Immature natural killer cell (primary cell): ENCODE measurements around the gene TOPAZ1. TPM values are rescaled to one million over a fixed set of nuclear protein-coding genes. Genes with fewer than 3 reads are reported as not detected.

Source experiments
- DNase-seq, 3 donors: peaks; one replicate each; pipeline ENCODE4 v3.0.0; 2022; ENCODE audit warnings: mixed read lengths in 1 of 3
- H3K27ac Mint-ChIP-seq, 6 donors: one replicate each; pipeline ENCODE4 v1.8.0; 2020; ENCODE audit warnings: mixed read lengths in 6 of 6, mild to moderate bottlenecking in 5 of 6, inconsistent platforms in 4 of 6, moderate library complexity in 3 of 6
- H3K27me3 Mint-ChIP-seq, 3 donors: one replicate each; pipeline ENCODE4 v1.8.0; 2020 to 2021; ENCODE audit warnings: low read depth in 3 of 3, mild to moderate bottlenecking in 3 of 3, mixed read lengths in 3 of 3, moderate library complexity in 3 of 3, inconsistent platforms in 1 of 3
- H3K36me3 Mint-ChIP-seq, 3 donors: one replicate each; pipeline ENCODE4 v1.8.0; 2020; ENCODE audit warnings: mixed read lengths in 3 of 3, inconsistent platforms in 2 of 3, mild to moderate bottlenecking in 2 of 3
- H3K4me1 Mint-ChIP-seq, 2 donors: one replicate each; pipeline ENCODE4 v1.8.0; 2020; ENCODE audit warnings: inconsistent platforms in 2 of 2, mild to moderate bottlenecking in 2 of 2, mixed read lengths in 2 of 2, moderate library complexity in 1 of 2
- H3K4me3 Mint-ChIP-seq, 5 donors: one replicate each; pipeline ENCODE4 v1.8.0; 2020; ENCODE audit warnings: mild to moderate bottlenecking in 5 of 5, mixed read lengths in 5 of 5, inconsistent platforms in 3 of 5, moderate library complexity in 3 of 5
- H3K9me3 Mint-ChIP-seq, 6 donors: one replicate each; pipeline ENCODE4 v1.8.0; 2020; ENCODE audit warnings: mild to moderate bottlenecking in 6 of 6, mixed read lengths in 6 of 6, inconsistent platforms in 4 of 6, moderate library complexity in 3 of 6
- polyA plus RNA-seq, 3 donors: library from polyadenylated mRNA; unstranded; fragments of 300-500 nt; fragmentation: Illumina TruSeq; gene quantifications; one replicate each; pipeline ENCODE4 v1.2.3, GENCODE V29; 2021

TOPAZ1 gene
- polyA plus RNA-seq, 3 donors from 2014 or later, result not detected

DNA sequence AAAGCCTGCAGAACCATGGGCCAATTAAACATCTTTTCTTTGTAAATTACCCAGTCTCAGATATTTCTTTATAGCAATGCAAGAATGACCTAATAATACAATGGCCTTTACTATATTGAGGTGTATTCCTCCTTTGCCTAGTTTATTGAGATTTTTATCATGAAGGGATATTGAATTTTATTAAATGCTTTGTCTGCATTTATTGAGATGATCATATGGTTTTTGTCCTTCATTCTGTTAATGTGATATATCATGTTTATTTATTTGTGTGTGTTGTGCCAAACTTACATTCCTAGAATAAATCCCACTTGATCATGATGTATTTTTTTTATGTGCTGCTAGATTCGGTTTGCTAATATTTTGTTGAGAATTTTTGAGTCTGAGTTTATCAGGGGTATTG lies 36.2 kb downstream of the TOPAZ1 start:
- Mint-ChIP-seq H3K4me1 (no peaks in the 10 kb centered on the region), H3K9me3 (peaks cover 0 to 11% (median 0%) of the 10 kb centered on the region in 6 donors)

DNA sequence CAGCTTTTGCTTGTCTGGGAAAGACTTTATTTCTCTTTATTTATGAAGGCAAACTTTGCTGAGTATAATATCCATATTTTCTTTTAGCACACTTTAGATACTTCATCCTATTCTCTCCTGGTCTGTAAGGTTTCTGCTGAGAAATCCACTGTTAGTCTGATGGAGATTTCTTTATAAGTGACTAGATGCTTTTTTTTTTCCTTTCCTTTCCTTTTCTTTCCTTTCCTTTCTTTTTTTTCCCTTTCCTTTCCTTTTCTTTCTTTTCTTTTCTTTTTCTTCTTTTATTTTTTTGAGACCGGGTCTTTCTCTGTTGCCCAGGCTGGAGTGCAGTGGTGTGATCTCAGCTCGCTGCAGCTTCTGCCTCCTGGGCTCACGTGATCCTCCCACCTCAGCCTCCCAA lies 38.4 kb downstream of the TOPAZ1 start:
- H3K27me3 Mint-ChIP-seq, result peaks cover 5 to 21% (median 15%) of the 10 kb centered on the region in 3 donors
- DNase-seq, result no peak
- H3K4me1 Mint-ChIP-seq, result no peaks in the 10 kb centered on the region
- peaks cover 0 to 10% (median 0%) of the 10 kb centered on the region in 6 donors for H3K9me3 Mint-ChIP-seq
- H3K27ac Mint-ChIP-seq, result no peak overlapping the region
- H3K36me3 Mint-ChIP-seq, result no peaks in the 10 kb centered on the region
- H3K4me3 Mint-ChIP-seq, result no peak overlapping the region

More for the DNA sequence above, 36.2 kb downstream of the TOPAZ1 start:
- DNase-seq, result no peak
- Mint-ChIP-seq H3K4me3 (no peak overlapping the region), H3K27me3 (peaks cover 5 to 21% (median 13%) of the 10 kb centered on the region in 3 donors), H3K36me3 (no peaks in the 10 kb centered on the region), H3K27ac (no peak overlapping the region)

DNA sequence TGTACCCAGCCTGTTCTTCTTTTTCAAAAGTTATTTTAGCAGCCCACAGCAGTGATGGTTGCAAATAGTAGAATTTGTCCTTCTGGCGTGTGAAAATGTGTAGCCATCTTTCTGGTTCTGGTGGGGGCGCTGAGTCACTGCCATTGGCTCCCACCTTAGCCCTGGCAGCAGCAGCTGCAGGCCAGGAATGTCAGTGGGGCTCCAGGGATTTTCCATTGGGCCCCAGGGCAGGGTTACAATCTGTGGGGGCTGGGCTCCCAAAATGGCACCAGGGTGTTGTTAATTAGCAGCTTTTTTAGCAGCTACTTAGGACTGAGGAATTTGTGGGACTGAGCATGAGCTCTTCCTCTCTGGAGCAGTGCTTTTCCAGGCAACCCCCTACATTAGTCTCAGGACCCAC lies 38.9 kb downstream of the TOPAZ1 start:
- H3K9me3 Mint-ChIP-seq, result peaks cover 0 to 6% (median 0%) of the 10 kb centered on the region in 6 donors
- H3K27ac Mint-ChIP-seq, result no peak overlapping the region
- no peak for DNase-seq
- peaks cover 5 to 21% (median 15%) of the 10 kb centered on the region in 3 donors for H3K27me3 Mint-ChIP-seq
- H3K36me3 Mint-ChIP-seq, result no peaks in the 10 kb centered on the region
- H3K4me1 Mint-ChIP-seq, result no peaks in the 10 kb centered on the region
- H3K4me3 Mint-ChIP-seq, result no peak overlapping the region

DNA sequence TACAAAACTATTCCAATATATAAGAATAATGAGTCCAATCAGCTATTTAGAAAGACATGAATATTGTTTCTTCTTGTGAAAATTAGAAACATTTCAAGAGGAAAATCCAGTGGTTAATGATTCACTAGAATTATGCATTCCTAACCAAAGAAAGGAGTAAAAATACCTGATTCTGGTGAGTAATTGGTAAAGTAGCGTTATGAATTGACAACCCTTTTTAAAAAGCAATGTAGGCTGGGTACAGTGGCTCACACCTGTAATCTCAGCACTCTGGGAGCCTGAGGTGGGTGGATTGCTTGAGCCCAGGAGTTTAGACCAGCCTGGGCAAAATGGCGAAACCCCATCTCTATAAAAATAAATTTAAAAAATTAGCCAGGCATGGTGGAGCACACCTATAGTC lies 43.3 kb downstream of the TOPAZ1 start:
- no peak overlapping the region for H3K4me3 Mint-ChIP-seq
- no peaks in the 10 kb centered on the region for H3K4me1 Mint-ChIP-seq
- H3K9me3 Mint-ChIP-seq, result no peaks in the 10 kb centered on the region
- H3K27ac Mint-ChIP-seq, result no peak overlapping the region
- DNase-seq, result no peak
- H3K27me3 Mint-ChIP-seq, result peaks cover 0 to 8% (median 6%) of the 10 kb centered on the region in 3 donors
- H3K36me3 Mint-ChIP-seq, result no peaks in the 10 kb centered on the region

DNA sequence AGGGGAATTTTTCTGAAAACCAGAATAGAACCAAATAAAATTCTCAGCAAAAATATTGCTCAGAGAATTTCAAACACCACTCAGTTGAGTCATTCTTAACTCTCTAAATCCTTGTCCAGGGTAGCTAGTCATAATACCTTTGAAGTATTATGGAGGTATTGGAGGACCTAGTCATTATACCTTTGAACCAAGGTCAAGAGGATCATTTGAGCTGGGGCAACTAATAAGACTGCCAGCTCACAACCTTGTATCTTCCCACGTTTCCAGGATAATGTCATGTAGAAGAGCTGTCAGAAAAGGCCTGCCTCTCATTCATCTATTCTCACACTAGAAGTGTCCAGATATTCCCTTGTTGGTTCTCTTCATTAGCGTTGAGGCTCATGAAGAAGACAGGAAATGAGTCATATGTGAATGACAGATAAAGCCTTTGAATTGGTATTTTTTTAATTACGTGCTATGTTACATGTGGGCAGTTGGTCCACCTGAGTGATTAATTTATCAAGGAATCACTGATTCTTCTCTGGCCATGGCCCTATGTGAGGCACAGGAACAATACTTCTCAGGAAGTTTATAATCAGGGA lies 48.3 kb downstream of the TOPAZ1 start:
- Mint-ChIP-seq H3K27ac (no peak overlapping the region), H3K27me3 (peaks cover 0 to 9% (median 1%) of the 10 kb centered on the region in 3 donors), H3K4me1 (no peaks in the 10 kb centered on the region), H3K36me3 (no peaks in the 10 kb centered on the region), H3K4me3 (no peak overlapping the region), H3K9me3 (no peaks in the 10 kb centered on the region)
- DNase-seq, result no peak

DNA sequence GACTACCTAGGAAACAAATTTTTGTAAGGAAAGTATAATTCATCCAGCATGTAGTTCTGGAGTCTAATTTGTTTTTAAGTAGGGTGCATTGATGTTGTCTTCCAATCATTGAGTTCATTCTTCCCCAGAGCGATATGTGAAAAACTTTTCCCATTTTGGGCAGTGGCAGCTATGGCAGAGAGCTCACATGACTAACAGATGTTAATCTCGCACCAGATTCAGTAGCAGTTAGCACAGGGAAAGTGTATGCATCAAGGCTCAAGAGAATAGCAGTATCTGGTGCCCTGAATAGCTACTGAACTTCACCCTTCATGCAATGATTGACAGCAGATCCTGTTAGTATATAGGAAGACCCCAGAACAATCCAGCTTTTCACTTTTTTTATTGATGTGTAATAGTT lies 50.6 kb downstream of the TOPAZ1 start:
- no peaks in the 10 kb centered on the region for H3K9me3 Mint-ChIP-seq
- DNase-seq, result no peak
- H3K27ac Mint-ChIP-seq, result no peak overlapping the region
- H3K36me3 Mint-ChIP-seq, result no peaks in the 10 kb centered on the region
- H3K4me1 Mint-ChIP-seq, result no peaks in the 10 kb centered on the region
- H3K4me3 Mint-ChIP-seq, result no peak overlapping the region
- peaks cover 1 to 11% (median 2%) of the 10 kb centered on the region in 3 donors for H3K27me3 Mint-ChIP-seq

DNA sequence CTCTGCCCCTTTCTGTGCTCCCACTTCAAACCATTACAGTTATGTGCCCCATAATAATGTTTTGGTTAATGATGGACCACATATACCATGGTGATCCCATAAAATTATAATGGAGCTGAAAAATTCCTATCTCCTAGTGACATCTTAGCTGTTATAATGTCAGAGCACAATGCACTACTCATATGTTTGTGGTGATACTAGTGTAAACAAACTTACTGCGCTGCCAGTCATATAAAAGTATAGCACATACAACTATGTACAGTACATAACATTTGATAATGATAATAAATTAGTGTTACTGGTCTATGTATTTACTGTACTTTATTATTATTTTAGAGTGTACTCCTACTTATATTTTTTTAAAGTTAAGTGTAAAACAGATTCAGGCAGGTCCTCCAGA lies 51.3 kb downstream of the TOPAZ1 start:
- Mint-ChIP-seq H3K4me3 (no peak overlapping the region), H3K4me1 (no peaks in the 10 kb centered on the region), H3K36me3 (no peaks in the 10 kb centered on the region)

DNA sequence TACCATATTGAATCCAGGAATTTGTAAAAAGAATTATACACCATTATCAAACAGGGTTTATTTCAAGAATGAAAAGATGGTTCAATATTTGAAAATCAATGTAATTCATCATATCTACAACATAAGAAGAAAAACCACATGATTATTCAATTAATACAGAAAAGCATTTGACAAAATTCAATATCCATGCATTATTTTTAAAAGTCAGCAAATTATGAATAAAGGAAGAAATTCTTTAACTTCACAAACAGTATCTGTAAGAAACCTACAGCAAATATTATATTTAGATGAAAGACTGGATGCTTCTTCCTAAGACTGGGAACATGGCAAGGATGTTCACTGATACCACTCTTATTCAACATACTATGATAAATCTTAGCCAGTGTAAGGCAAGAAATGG lies 55.6 kb downstream of the TOPAZ1 start:
- Mint-ChIP-seq H3K9me3 (peaks cover 0 to 2% (median 0%) of the 10 kb centered on the region in 6 donors), H3K36me3 (no peaks in the 10 kb centered on the region), H3K4me1 (no peaks in the 10 kb centered on the region), H3K27ac (no peak overlapping the region), H3K27me3 (peaks cover 0 to 6% (median 2%) of the 10 kb centered on the region in 3 donors), H3K4me3 (no peak overlapping the region)
- no peak for DNase-seq

More for the DNA sequence above, 51.3 kb downstream of the TOPAZ1 start:
- no peak for DNase-seq
- Mint-ChIP-seq H3K27me3 (peaks cover 1 to 11% (median 2%) of the 10 kb centered on the region in 3 donors), H3K27ac (no peak overlapping the region), H3K9me3 (no peaks in the 10 kb centered on the region)

DNA sequence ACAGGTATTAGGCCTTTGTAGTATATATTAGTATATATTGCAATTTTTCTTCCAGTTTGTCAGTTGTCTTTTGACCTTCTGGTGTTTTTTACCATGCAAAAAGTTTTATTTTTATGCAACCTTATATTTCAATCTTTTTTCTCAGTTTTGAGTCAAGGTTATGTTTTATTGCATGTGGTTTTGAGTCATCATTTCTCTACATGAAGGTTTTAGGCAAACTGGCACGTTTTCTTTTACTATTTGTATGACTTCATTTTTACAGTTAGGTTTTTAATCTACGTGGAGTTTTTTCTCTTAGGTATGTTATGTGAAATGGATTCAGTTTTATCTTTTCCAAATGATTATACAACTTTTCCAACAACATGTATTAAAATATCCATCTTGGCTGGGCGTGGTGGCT lies 60.1 kb downstream of the TOPAZ1 start:
- Mint-ChIP-seq H3K9me3 (peaks cover 0 to 2% (median 0%) of the 10 kb centered on the region in 6 donors), H3K4me3 (no peak overlapping the region), H3K27ac (no peak overlapping the region), H3K36me3 (no peaks in the 10 kb centered on the region), H3K4me1 (no peaks in the 10 kb centered on the region), H3K27me3 (peaks cover 0 to 9% (median 5%) of the 10 kb centered on the region in 3 donors)
- no peak for DNase-seq

DNA sequence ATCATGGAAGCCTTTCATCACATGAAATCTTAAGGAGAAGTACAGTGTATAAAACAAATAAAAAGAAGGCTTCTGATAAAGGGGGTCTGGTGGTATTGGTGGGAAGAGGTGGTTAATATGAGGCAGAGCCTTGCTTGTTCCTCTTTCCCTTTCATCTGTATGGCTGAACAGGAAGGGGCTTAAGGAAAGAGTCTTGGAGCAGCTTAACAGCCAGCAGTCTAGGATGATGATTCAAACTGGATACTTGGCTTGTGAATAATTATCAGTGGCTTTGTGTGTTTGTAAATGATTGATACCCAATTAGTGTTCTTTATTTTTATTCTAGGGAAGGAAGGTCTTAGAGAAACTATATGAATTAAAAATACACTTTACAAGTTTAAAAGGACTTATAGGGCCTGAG lies 67.8 kb downstream of the TOPAZ1 start:
- H3K9me3 Mint-ChIP-seq, result no peaks in the 10 kb centered on the region

DNA sequence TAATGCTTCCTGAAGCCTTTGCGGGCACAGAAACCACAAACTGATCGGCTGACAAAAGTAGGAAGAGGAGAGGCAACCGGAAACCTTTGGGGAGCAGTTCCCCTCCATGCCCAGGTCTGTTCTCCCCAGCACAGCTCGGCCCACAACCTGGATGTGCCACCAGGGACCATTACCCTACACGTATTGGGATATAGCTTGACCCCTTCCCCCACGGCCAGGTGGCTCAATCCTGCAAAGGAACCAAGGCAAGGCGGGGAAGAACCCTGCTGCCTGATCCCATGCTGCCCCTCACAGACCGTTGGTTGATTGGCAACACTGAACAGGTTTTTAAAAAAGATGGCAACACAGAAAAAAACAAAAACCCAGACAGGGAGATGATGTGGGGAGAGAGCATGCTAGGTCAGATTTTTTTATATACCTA lies 77.2 kb downstream of the TOPAZ1 start:
- Mint-ChIP-seq H3K27me3 (peaks cover 0 to 4% (median 0%) of the 10 kb centered on the region in 3 donors), H3K27ac (no peak overlapping the region), H3K4me3 (no peak overlapping the region), H3K4me1 (no peaks in the 10 kb centered on the region), H3K36me3 (no peaks in the 10 kb centered on the region), H3K9me3 (no peaks in the 10 kb centered on the region)
- DNase-seq, result no peak

More for the DNA sequence above, 67.8 kb downstream of the TOPAZ1 start:
- no peak overlapping the region for H3K27ac Mint-ChIP-seq
- H3K36me3 Mint-ChIP-seq, result no peaks in the 10 kb centered on the region
- H3K27me3 Mint-ChIP-seq, result peaks cover 0 to 12% (median 2%) of the 10 kb centered on the region in 3 donors
- H3K4me1 Mint-ChIP-seq, result no peaks in the 10 kb centered on the region
- no peak for DNase-seq
- H3K4me3 Mint-ChIP-seq, result no peak overlapping the region

DNA sequence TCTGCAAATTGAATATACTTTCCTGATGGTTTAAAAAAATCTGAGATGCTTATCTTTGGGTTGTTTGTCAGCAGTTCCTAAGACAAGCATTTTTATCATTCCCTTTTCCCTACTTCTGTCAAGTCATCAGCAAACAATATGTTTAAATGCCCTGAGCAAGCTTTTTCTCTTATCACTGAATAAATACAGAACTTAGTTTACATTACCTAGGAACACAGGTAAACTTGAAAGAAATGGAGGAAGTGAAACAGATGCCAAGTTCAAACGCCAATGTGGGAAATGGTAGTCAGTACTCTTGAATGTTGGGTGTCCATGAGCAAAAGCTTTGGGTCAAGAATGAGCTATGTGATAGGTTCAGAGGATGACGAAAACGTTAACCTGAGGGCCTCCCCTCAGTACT lies 79.6 kb downstream of the TOPAZ1 start:
- no peaks in the 10 kb centered on the region for H3K36me3 Mint-ChIP-seq
- H3K9me3 Mint-ChIP-seq, result no peaks in the 10 kb centered on the region
- H3K4me3 Mint-ChIP-seq, result no peak overlapping the region
- H3K4me1 Mint-ChIP-seq, result no peaks in the 10 kb centered on the region
- no peak overlapping the region for H3K27ac Mint-ChIP-seq
- peaks cover 0 to 10% (median 2%) of the 10 kb centered on the region in 3 donors for H3K27me3 Mint-ChIP-seq
- DNase-seq, result no peak

DNA sequence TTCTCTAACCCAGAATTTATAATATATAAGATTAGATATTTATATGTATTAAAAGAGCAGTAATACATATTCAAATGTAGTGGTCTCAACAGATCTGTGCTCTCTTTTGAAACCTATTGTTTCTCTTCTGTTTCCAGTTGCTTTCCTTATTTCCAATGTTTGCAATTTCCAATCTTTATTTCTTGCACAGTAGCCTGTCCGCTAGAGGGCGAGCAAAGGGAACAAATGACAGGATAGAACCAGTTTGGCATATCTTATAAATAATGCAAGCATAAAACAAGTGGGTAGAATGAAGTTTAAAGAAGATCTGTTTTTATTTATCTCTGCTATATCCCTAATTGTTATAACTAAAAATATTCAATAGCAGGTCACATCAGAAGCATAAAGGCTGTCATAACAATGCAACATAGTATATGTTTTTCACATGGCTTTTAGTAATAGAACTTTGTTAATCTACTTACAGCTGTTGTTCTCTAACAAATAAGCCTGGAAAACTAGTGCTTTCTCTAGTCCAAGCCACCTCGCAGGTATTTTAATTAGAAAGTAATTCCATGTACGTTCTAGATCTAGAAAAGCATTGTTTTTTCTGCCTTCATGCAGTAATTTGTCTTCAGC lies 81.8 kb downstream of the TOPAZ1 start:
- H3K4me3 Mint-ChIP-seq, result no peak overlapping the region
- no peaks in the 10 kb centered on the region for H3K9me3 Mint-ChIP-seq
- DNase-seq, result peak; percentile 37 to 46 (median 41)
- H3K36me3 Mint-ChIP-seq, result no peaks in the 10 kb centered on the region
- H3K27ac Mint-ChIP-seq, result no peak overlapping the region
- no peaks in the 10 kb centered on the region for H3K4me1 Mint-ChIP-seq
- H3K27me3 Mint-ChIP-seq, result peaks cover 0 to 14% (median 2%) of the 10 kb centered on the region in 3 donors

DNA sequence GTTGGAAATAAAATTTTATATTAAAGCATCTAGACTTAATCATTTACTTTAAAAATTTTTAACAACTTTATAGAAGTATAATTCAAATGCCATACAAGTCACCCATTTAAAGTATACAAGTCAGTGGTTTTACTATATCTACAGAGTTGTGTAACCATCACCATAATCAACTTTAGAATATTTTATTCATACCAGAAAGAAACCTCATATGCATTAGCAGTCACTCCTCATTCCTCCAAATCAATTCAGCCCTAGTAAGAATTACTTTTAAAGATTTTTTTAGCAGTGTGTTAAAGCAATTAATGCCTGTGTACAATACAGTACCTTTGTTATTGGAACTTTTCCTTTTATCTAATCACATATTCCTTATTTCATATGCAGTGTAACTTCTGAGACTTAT lies 82.9 kb downstream of the TOPAZ1 start:
- no peak overlapping the region for H3K4me3 Mint-ChIP-seq
- no peaks in the 10 kb centered on the region for H3K9me3 Mint-ChIP-seq

DNA sequence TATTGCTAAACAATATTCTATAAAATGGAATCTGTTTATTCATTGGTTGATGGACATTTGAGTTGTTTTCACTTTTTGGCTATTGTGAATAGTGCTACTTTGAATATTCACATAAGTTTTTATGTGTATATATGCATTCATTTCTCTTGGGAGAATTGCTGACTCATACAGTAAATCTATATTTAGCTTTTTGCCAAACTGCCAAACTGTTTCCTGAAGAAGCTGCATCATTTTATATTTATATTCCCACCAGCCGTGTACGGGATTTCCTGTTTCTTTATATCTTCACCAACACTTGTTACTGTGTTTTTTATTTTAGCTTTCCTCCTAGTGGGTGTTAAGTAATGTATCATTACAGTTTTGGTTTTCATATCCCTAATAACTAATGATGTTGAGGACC lies 84.3 kb downstream of the TOPAZ1 start:
- Mint-ChIP-seq H3K27ac (no peak overlapping the region), H3K4me3 (no peak overlapping the region), H3K9me3 (no peaks in the 10 kb centered on the region), H3K36me3 (no peaks in the 10 kb centered on the region), H3K4me1 (no peaks in the 10 kb centered on the region), H3K27me3 (peaks cover 0 to 14% (median 2%) of the 10 kb centered on the region in 3 donors)
- DNase-seq, result no peak

More for the DNA sequence above, 82.9 kb downstream of the TOPAZ1 start:
- Mint-ChIP-seq H3K27ac (no peak overlapping the region), H3K36me3 (no peaks in the 10 kb centered on the region), H3K27me3 (peaks cover 0 to 14% (median 2%) of the 10 kb centered on the region in 3 donors), H3K4me1 (no peaks in the 10 kb centered on the region)
- DNase-seq, result no peak
